ENCODE data around the gene NAA40.
A peak's percentile ranks its signal among the peaks of the same experiment; 100 is the strongest.
"Not testable (repeated sequence)": the region's sequence is repeated elsewhere in the genome, so short reads cannot be mapped to it uniquely, and the experiment has no call there.

Gene NAA40

DNA sequence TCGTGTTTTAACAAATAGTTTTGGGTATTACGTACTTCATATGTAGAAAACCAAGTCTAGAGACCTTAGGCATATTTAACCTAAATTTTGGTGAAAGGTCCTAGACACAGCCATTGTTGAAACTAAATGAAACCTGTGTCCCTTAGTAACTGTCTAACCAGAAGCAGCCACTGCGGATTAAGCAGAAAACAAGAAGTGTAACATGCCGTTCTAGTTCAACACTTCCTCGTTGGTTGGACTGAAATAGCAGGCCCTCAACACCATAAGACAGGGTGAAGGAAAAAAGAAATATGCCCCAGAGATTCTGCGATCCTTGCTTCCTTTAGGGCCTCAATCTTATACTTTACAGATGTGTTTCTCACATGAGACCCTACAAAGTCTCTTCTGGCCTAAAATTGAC, 2.0 kb downstream of the NAA40 start:
- DNase-seq, result no peak

DNA sequence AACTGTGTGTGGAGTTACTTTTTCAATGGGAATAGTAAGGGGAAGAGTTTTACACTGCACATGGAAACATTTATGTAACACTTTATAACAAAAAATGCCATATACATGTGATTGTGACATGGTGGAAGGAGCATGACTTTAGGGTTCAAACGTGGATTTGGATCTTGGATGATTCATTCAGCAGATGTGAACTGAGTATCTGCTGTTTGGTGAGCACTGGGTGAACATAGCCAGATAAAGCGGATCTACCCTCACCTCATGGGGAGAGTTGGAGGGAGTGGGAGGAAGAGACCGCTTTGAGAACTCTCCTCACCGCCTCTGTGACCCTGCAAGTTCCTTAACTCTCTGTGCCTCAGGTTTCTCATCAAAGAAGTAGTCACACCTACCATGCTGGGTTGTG, 3.1 kb downstream of the NAA40 start:
- DNase-seq, result no peak

DNA sequence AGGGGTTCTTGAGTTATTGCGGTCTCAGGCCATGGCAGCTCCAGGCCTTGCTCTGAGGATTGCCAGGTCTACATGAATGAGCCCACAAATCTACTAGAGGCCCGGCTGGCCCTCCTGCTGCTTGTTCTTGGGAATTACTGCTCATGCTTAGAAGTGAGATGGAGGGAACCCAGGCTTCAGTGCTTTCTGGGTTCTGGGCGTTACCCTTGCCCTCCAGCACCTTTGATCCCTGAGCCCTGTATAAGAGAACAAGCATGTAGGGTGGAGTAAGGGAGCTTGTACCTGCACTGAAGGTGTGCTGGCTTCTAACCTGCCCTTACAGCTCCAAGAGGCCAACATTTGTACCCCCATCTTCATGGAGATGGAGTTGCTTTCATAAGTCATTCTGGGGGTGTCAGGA, 4.0 kb downstream of the NAA40 start:
- no peak for DNase-seq

DNA sequence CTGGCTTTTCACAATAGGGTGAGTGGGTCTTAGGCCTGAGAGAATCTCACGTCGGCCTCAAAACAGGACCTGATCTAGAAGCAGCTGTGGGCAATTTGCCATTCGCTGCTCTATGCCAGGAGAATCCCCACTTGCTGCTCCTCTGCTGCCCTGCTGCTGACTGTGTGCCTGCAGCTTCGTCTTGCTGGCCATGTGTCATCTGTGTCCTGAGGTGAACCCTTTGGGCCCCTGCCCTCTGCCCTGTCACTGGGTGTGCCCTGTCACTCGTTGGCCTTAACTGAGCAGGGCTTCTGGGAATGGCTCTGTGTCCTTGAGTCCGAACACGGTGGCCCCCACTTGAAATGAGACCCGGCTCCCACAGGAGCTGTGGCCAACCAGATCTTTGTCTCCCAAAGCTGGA, 6.2 kb downstream of the NAA40 start:
- no peak for DNase-seq

DNA sequence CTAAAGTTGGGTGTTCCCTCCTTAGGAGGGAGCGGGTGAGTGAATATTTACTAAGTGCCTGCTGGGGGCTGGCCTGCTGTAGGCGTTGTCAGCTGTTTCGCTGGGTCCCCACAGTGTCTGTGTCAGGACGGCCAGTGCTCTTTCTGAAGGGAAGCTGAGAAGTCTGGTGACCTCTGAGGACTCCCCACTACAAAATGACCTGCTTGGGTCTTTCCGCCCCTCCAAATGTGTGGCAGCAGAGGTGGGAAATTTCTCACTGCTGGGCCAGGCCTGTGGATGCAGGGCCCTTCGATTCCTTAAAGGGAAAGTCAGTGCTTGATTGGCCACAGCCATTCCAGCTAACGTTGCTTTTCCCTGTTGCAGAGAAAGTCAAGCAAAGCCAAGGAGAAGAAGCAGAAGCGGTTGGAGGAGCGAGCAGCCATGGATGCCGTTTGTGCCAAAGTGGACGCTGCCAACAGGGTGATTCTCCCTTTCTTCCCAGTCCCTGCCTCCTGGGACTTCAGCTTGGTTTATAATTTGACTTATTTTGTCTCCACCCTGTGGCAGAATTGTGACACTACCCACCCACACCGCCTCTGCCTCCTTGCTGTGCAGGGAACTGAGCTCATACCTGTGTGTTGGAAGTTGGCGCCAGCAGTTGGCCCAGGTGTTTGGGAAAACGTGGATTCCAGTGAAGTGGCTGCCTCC, 6.8 kb downstream of the NAA40 start:
- peak; percentile 39 for DNase-seq

DNA sequence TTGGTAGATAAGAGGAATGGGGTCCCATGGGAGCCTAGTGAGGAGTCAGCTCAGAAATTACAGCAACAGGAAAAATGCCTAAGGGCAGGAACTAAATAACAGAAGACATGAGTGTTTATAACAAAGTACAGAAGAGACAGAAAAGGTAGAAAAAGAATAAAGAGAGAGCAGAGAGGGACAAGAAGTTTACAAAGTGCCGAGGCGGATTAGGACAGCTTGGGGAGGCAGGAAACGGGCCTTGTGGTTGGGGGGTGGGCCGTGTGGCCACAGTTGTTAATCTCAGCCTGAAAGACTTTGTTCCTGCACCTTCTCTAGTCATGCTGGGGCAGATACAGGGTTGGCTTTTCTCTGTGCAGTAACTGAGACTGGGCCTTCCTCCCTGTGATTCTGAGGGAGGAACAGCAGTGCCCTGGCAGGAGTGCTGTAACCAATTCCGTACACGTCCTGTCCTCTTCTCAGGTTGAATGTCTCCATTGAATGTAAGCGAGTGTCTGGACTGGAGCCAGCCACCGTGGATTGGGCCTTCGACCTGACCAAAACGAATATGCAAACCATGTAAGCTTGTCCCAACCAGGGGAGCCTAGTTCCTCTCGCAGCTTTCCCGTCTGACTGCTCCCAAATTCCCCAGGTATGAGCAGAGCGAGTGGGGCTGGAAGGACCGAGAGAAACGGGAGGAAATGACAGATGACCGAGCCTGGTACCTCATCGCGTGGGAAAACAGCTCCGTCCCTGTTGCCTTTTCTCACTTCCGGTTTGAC, 13.2 kb downstream of the NAA40 start:
- no peak for DNase-seq

DNA sequence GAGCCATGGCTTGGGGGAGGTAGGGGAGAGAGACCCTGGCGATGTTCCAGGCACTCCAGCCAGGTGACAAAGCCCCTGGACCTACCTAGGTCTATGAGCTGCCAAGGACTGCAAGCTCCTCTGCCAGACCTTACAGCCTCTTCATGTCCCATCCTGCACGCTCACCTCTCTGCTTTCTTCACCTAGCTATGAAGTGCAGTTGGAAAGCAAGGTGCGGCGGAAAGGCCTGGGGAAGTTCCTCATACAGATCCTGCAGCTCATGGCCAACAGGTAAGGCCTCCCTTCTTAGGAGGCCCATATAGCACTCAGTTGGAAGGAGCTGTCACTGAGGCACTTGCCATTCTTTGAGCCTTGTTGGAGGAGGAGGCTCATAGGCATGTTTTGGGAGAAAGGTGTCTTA, 13.8 kb downstream of the NAA40 start:
- no peak for DNase-seq

DNA sequence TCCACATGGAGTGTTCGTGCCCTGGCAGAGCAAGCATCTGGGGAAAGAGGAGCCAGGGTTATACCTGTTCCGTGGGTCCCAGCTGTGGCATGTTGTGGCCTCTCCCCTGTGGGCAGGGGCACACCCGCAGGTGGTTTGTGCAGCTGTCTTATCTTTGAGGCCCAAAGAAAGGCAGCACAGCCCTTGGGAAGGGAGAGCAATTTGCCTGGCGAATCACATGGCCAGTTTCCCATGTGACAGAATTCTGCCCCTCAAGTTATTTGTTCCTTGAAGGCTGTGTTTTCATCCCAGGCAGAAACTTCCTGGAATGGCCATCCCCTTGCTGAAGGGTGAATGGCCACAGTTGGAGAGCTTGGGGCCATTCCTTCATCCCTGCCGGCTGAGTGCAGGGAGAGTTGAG, 19.2 kb downstream of the NAA40 start:
- no peak for DNase-seq

DNA sequence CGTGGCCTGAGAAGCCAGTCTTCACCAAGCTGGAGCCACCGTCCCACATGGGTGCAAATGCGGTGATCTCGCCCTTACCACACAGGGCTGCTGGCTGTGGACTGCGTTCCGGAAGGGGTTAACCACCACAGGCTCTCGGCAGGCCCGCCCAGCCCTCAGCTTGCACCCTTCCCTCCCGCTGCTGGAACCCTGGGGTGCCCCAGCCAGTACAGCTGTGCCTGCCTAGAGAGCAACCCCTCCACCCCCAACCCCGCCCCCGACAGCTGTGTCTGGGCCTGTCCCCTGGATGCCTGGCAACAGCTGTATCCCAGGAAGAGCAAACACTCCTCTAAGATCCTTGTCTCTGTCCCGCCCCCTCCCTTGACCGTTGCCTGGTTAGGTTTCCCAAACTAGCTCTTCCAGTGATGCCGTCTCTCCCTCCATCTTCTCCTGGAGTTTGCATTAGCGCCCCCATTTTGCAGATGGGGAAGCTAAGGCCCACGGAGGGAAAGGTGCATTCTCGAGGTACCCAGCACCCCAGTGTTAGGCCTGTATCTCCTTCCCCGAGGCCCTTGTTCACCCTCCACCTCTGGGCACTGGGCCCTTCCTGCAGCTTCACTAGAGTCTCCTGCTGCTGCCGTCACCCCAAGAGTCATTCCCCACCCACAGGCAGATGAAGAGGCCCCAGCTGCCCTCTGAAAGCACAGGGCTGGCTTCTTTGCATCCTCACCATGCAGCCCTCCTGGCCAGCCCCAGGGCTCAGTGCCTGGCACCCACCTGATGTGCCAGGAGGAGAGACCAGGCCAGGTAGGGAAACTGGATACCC, 23.0 kb downstream of the NAA40 start:
- DNase-seq, result no peak

DNA sequence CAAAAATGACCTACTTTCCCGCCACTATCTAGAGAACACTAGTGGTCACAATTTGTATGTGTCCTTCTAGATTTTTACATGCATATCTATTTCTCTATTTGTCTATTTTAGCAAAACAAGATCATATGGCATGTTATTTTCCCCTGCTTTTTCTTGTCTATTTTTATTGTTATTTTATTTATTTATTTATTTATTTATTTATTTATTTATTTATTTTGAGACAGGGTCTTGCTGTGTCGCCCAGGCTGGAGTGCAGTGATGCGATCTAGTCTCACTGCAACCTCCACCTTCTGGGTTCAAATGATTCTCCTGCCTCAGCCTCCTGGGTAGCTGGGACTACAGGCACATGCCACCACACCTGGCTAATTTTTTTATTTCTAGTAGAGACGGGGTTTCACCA, 25.1 kb downstream of the NAA40 start:
- not testable (repeated sequence) for DNase-seq

DNA sequence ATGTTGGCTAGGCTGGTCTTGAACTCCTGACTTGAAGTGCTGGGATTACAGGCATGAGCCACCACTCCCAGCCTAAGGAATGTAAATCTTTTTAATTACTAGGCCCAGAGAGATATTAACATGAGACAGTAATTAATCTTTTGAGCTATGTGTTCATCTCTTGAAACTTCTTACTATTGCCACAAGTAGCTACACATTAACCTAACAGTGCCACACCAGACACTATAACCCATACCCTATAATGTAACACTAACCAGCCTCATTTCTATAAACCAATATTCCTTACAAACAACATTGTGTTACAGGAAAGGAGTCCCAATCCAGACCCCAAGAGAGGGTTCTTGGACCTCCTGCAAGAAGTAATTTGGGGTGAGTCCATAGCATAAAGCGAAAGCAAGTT, 27.6 kb downstream of the NAA40 start:
- no peak for DNase-seq

DNA sequence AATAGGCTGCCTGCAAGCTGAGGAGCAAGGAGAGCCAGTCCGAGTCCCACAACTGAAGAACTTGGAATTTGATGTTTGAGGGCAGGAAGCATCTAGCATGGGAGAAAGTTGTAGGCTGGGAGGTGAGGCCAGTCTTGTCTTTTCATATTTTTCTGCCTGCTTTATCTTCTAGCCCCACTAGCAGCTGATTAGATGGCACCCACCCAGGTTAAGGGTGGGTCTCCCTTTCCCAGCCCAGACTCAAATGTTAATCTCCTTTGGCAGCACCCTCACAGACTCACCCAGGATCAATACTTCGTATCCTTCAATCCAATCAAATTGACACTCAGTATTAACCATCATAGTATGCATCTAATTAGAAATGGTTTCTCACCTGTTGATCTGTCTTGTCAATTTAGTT, 30.7 kb downstream of the NAA40 start:
- DNase-seq, result no peak

DNA sequence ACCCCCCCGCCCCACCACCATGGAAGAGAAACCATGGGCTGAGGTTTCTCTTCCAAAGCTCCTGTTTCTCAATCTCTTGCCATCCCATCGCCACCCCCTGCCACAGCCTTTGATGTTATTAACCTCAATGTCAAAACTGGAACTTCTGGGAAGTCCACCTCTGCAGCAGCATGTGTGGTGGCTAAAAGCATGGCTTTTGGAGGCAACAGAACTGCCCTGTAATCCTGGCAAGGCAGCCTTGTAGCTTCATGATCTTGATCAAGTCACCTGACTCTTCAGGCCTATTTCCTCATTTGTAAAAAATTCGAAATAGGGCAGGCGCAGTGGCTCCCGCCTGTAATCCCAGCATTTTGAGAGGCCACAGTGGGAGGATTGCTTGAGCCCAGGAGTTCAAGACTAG, 32.1 kb downstream of the NAA40 start:
- no peak for DNase-seq

DNA sequence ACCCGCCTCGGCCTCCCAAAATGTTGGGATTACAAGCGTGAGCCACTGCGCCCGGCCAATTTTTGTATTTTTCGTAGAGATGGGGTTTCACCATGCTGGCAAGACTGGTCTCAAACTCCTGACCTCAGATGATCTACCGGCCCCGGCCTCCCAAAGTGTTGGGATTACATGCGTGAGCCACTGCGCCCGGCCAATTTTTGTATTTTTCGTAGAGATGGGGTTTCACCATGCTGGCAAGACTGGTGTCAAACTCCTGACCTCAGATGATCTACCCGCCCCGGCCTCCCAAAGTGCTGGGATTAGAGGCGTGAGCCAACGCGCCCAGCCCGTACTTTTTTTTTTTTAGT, 35.1 kb downstream of the NAA40 start:
- DNase-seq, result not testable (repeated sequence)

DNA sequence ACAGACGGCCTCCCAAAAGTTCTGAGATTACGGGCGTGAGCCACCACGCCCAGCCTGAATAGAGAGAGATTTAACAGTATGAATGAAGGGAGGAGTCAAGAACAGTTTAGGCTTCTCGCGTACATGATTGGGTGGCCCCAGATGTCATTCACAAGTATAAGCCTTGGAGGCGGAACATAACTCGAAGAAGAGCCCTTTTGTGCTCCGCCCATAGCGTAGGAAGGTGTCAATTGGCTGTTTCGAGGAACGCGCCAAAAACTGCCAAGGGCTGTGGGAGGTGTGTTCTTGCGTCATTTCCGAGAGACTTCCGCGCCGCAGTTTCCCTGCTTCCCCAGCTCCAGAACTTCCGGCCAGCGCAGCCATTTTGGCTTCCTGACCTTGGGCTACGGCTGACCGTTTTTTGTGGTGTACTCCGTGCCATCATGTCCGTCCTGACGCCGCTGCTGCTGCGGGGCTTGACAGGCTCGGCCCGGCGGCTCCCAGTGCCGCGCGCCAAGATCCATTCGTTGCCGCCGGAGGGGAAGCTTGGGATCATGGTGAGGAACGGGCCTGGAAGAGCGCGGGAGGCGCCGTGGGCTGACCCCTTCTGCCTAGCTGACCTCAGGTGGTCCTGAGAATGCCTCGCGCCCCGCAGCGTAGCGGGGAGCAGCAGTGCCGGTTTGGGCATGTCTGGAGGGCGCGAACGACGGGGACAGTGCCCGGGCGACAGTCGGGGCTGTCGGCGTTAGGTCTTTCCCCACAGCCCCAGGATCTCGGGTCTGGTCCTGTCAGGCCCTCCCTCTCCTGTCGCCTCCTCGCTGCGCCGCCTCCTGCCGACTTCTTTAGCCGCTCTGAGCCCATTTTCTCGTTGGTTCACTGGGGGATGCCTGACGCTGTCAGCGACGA, 35.7 kb downstream of the NAA40 start, which contains the start of gene COX8A:
Gene COX8A (plus strand): TSS at position 362 of the 885 bp plus-strand sequence. CDS start 61 bp downstream, at position 423.
- peak; percentile 85 for DNase-seq

DNA sequence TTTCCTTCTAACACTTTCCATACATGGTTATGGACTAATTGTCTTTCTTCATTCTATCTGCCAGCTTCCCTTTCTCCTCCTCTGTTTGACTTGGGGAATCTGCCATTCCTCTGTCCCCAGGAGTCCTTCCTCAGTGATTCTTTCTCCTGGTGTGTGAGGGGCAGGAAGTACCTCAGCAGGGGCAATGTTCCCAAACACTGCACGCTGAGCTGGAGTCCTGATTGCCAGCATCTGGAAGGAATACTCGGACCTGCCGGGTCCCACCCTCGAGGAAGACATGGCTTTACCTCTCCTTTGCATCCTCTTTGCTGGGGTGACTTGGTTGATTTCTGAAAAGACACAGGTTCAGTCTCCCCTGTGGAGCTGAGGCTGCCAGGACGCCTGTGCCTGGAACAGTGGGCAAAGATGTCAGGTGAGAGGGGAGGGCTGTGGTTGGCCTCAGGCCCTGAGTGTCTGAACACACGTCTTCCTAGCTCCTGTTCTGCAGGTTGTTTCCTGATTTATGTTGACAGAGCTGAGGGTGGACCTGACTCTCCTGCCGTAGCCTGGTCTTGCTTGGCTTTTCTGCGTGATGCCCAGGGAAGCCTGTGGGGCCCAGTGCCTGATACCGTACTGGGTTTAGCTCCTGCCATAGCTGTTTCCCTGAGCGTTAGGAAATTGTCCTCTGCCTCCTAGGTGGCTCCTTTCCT, 39.9 kb downstream of the NAA40 start:
- no peak for DNase-seq

DNA sequence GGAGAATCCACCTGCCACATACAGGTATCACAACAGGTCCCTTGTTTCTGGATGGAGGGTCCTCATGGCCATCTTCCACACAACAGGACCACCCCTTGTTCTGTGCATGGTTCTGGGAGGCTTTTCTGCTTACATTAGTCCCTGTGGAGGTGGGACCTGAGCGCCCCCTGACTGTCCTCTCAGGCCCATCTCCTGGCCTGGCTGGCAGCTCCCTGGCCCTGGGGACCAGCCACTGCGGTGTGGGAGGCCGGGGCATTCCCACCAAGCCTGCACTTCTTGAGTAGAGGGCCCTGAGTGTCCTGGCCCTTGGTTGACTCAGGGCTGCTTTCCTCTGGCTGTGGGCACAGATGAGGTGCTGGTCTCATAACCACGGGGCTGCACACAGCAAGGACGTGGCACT, 40.6 kb downstream of the NAA40 start:
- DNase-seq, result no peak

DNA sequence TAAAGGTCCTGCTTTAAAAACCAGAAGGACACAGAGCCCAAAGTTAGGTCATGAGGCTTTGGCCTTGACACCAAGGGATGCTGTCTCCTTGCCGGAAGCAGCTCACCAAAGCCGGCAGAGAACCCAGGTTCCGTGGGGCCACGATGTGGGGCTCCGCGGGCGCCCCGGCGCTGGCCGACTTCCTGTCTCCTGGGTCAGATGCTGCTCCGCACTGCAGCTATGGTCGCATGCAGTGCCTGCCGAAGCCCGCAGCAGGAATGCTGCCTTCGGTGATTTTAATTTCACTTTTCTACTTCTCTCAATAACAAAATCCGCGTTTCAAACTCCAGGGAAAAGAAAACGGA, 47.0 kb downstream of the NAA40 start:
- peak; percentile 64 for DNase-seq

DNA sequence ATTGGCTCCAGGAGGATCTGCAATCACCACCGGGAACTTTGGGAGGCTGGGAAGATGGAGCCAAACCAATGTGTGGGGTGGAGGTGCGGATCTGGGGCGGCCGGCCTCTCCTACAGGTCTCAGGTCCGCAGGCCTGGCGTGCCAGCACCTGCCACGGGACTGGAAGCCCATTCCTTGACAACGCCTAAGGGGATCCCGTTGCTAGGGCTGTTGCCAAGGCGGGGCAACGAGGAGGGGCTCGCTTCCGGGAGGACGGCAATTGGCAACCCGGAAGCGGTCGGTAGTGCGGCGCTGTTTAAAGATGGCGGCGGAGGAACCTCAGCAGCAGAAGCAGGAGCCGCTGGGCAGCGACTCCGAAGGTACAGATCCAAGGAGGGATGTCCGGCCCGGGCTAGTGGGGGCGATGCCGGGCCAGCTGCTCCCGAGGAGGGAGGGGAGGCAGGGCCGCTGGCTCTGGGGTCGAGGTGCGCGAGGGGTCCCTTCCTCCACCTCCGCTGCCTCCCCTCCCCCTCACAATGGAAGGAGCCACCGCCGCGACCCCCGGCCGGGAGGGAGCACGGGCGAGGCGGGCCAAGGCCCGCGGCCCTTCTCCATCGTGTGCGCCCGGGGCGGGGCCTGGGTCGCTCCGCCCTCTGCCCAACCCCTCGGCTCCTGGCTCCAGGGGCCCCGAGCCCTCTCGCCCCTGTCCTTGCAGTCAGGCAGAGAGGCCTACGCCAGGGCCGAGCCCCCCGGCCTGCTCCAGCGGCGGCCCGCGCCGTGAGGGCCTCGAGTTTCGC, 47.5 kb downstream of the NAA40 start, which contains the start of gene OTUB1:
Gene OTUB1 (plus strand): TSS at position 283 of the 776 bp plus-strand sequence. CDS start 19 bp downstream, at position 302.
- peak; percentile 84 for DNase-seq

DNA sequence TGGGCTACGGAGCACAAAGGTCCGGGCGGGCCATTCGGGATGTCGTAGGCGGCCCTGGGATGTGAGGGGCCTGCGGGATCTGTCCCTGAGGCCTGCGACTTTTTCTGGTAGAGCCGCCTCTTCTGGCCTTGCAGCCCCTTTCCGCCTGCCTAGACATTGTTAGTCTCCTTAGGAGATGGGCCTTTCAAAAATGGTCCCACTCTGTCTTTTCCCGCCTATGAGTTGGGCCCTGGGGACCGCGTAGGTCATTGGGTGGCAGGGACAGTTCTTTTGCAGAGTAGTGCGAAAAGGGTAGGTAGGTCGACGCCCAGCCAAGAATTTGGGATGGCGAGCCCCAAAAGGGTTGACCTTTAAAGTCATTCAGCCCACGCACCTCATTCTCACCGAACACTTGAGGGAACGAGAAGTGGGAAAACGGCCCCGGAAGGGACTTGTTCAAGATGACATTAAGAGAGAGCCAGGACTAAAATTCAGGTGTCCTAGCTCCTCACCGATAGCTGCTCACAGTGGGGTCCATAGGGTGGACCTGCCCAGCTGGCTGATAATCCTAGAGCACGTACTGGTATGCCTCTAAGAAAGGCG, 48.2 kb downstream of the NAA40 start:
- no peak for DNase-seq

DNA sequence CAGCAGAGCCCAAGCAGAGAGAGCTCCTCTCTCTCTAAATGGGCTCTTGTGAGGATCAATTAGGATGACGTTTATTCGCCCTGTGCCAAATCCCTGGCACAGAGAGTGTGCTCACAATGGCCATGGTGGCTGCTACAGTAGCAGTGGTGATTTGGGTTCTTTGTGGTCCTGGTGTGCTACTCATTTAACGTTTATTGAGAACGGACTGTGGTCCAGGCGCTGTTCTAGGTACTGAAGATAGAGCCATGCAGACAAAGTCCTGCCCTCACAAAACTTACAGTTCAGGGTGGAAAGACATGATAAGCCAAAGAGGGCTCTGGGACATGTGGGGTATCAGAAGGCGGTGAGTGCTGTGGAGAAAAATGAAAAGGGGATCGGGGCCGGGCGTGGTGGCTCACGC, 52.8 kb downstream of the NAA40 start:
- no peak for DNase-seq
